Hair follicular keratinocyte (primary cell): ENCODE measurements around the gene PLCE1. TPM values are rescaled to one million over a fixed set of nuclear protein-coding genes. Genes with fewer than 3 reads are reported as not detected.

Experiments
- total RNA-seq: library from RNA; depleted of rRNA; stranded (reverse); fragments of >200 nt; gene quantifications from 2 replicates; pipeline ENCODE4 v1.2.3, GENCODE V29; 2015

PLCE1 gene
- under 0.01 TPM in 2 replicates for total RNA-seq

DNA sequence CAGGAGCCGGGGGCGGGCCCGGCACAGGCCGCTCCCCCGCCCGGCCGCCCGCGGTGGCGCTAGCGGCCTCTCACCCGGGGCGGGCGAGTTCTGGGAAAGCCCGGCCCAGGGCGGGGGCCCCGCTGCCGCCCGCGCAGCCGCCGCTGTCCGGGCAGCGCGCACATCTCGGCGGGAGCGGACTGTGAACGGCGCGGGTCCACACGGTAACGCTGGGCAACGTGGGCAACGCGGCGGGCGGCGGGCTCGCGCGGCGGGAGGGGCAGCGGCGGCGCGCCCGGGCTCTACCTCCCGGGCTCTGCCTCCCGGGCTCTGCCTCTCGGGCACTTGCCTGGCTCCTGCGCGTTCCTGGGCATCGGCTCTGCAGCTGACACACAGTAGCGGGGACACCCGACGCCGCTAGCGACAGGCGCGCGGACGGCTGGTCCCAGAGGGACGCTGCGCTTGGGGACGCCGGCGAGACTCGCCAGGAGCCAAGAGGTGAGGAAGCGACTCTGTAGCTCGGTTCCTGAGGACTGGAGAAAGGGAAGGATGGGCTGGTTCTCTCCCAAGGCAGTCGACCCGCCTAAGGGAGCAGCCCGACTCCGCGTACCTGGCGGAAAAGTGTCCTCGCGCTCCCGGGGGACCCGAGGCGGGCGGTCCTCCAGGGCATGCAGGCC lies at the start of gene PLCE1:
TSS of gene PLCE1 (plus strand) at position 150 of the 656 bp plus-strand sequence. CDS start 37,116 bp downstream, outside the sequence.

Other genes starting within 250 kb of the PLCE1 start
- not detected in 2 replicates for gene LGI1, start 236.0 kb upstream of the PLCE1 start, total RNA-seq
- gene SLC35G1, start 100.0 kb upstream of the PLCE1 start, total RNA-seq: 3.1 and 6.0 TPM in 2 replicates